Measurements from ENCODE around the gene GRB2. TPM values are rescaled to one million over a fixed set of nuclear protein-coding genes. Genes with fewer than 3 reads are reported as not detected.

GRB2 gene
- total RNA-seq, 1 experiment from 2014 or later = 92.6 TPM

- Mint-ChIP-seq H3K27ac (no peak overlapping the region), H3K4me3 (no peak overlapping the region), H3K36me3 (peaks cover 27% of the 10 kb centered on the region), H3K4me1 (no peaks in the 10 kb centered on the region), H3K9me3 (no peaks in the 10 kb centered on the region), H3K27me3 (ENCODE audit: low read depth) (no peaks in the 10 kb centered on the region)
- ATAC-seq (no peak), DNase-seq (ENCODE audit: low spot score) (no peak)
- no peak for TF ChIP-seq IRF1 (CRISPR knock-in tag; IDR thresholded peaks at IDR 0.05)
- TF ChIP-seq ZNF396 (CRISPR knock-in tag; IDR thresholded peaks at IDR 0.05; ENCODE audit: borderline replicate concordance) = no peak
- no peak for TF ChIP-seq ZNF416 (CRISPR knock-in tag; IDR thresholded peaks at IDR 0.05)
- no peak for TF ChIP-seq ZNF138 (CRISPR knock-in tag; conservative IDR thresholded peaks at IDR 0.05)
- no peak for TF ChIP-seq NFATC4 (CRISPR knock-in tag; IDR thresholded peaks at IDR 0.05)
- no peak for TF ChIP-seq AFF4 (CRISPR knock-in tag; IDR thresholded peaks at IDR 0.05; ENCODE audit: borderline replicate concordance)
- no peak for TF ChIP-seq ELF4 (CRISPR knock-in tag; IDR thresholded peaks at IDR 0.05; ENCODE audit: low read depth)
- TF ChIP-seq MLX (CRISPR knock-in tag; IDR thresholded peaks at IDR 0.05) = no peak
- no peak for TF ChIP-seq SOX15 (CRISPR knock-in tag; IDR thresholded peaks at IDR 0.05)
- no peak for TF ChIP-seq EMX1 (CRISPR knock-in tag; IDR thresholded peaks at IDR 0.05)
- TF ChIP-seq SP1 (CRISPR knock-in tag; conservative IDR thresholded peaks at IDR 0.05) = no peak
- TF ChIP-seq SMAD4 (CRISPR knock-in tag; IDR thresholded peaks at IDR 0.05) = no peak
- no peak for TF ChIP-seq ESRRA (CRISPR knock-in tag; IDR thresholded peaks at IDR 0.05; ENCODE audit: borderline replicate concordance)
- TF ChIP-seq ATF2 (CRISPR knock-in tag; IDR thresholded peaks at IDR 0.05; ENCODE audit: borderline replicate concordance, low read depth) = no peak
- no peak for TF ChIP-seq RELA (CRISPR knock-in tag; IDR thresholded peaks at IDR 0.05; ENCODE audit: borderline replicate concordance)
- TF ChIP-seq ZNF121 (CRISPR knock-in tag; IDR thresholded peaks at IDR 0.05) = no peak
- no peak for TF ChIP-seq AR (CRISPR knock-in tag; IDR thresholded peaks at IDR 0.05)
- no peak for TF ChIP-seq CREB1 (CRISPR knock-in tag; IDR thresholded peaks at IDR 0.05)
- TF ChIP-seq ETV6 (CRISPR knock-in tag; IDR thresholded peaks at IDR 0.05) = no peak
- ChIA-PET POLR2A (no interaction called here), CTCF (interaction anchor here (0.7 to 2.2 kb wide), 5 partner anchors 11 to 316 kb away, joined by 3 to 10 read pairs (median 5); partner anchors contain the start of gene SLC25A19)
Measured at GRCh38 chr17:75277664-75278071, 127.8 kb downstream of the GRB2 start.
